Lower lobe of right lung (tissue), 2 donors: ENCODE data around the gene TOX2. TPM values are rescaled to one million over a fixed set of nuclear protein-coding genes. Genes with fewer than 3 reads are reported as not detected.

Experiments
- ATAC-seq, 2 donors: fragments of 200-7000 bp; cut with Tn5 transposase; one replicate each; pipeline ENCODE4 v1.9.1; 2020 to 2022; ENCODE audit warnings: mild to moderate bottlenecking in 2 of 2, moderate library complexity in 2 of 2
- DNase-seq: peaks from one replicate; pipeline ENCODE4 v3.0.0-alpha.2; 2020
- H3K27ac ChIP-seq: fragments of 200-600 bp; one replicate; pipeline ENCODE4 v1.8.0; 2022
- H3K27me3 ChIP-seq: fragments of 200-600 bp; one replicate; pipeline ENCODE4 v1.8.0; 2022; ENCODE audit warnings: low read depth
- H3K36me3 ChIP-seq: fragments of 200-600 bp; one replicate; pipeline ENCODE4 v1.8.0; 2022; ENCODE audit warnings: mild to moderate bottlenecking
- H3K4me1 ChIP-seq: fragments of 200-600 bp; one replicate; pipeline ENCODE4 v1.8.0; 2022
- H3K4me3 ChIP-seq: fragments of 200-600 bp; one replicate; pipeline ENCODE4 v1.8.0; 2022; ENCODE audit warnings: mild to moderate bottlenecking
- H3K9me3 ChIP-seq: fragments of 200-600 bp; one replicate; pipeline ENCODE4 v1.8.0; 2022
- CTCF ChIP-seq: fragments of 200-600 bp; IDR thresholded peaks from one replicate; pipeline ENCODE4 v1.8.0; 2022; ENCODE audit warnings: antibody characterized with exemption, mild to moderate bottlenecking
- intact Hi-C: fragments of 100-400 bp; cut with DNase I; formaldehyde crosslinking; loops from one replicate; pipeline ENCODE4 v1.11.0; 2022
- total RNA-seq: library from RNA; stranded (reverse); fragmentation: NEBNext Ultra II Directional; extraction: Animal tissue kit (Norgen Biotek cat#: 25700); gene quantifications from one replicate; pipeline ENCODE4 v1.2.1, GENCODE V29; 2021
- donor health status: DM: no; HTN: yes; CAD: no; lungs with severe emphysema.

TOX2 gene
- total RNA-seq, 1 donor from 2014 or later, result 16.3 TPM

GRCh38 chr20:44008806-44009678, 94.4 kb downstream of the TOX2 start:
- no peaks in the 10 kb centered on the region for H3K27me3 ChIP-seq
- H3K9me3 ChIP-seq, result no peaks in the 10 kb centered on the region
- TF ChIP-seq CTCF, result no peak
- ATAC-seq (no peak), DNase-seq (no peak)
- H3K4me1 ChIP-seq, result no peaks in the 10 kb centered on the region
- intact Hi-C loops, result no loop called here
- H3K4me3 ChIP-seq, result no peak overlapping the region
- H3K27ac ChIP-seq, result no peak overlapping the region
- peaks cover 5% of the 10 kb centered on the region for H3K36me3 ChIP-seq

GRCh38 chr20:44009679-44009992, 95.0 kb downstream of the TOX2 start:
- Histone ChIP-seq H3K9me3 (no peaks in the 10 kb centered on the region), H3K36me3 (peaks cover 5% of the 10 kb centered on the region), H3K27ac (no peak overlapping the region), H3K27me3 (no peaks in the 10 kb centered on the region), H3K4me3 (no peak overlapping the region), H3K4me1 (peaks cover 3% of the 10 kb centered on the region)
- no peak for TF ChIP-seq CTCF
- no peak for DNase-seq
- intact Hi-C loops, result no loop called here
- no peak for ATAC-seq

- H3K27me3 ChIP-seq, result no peaks in the 10 kb centered on the region
- peaks cover 3% of the 10 kb centered on the region for H3K4me1 ChIP-seq
- intact Hi-C loops, result no loop called here
- no peak overlapping the region for H3K27ac ChIP-seq
- TF ChIP-seq CTCF, result no peak
- ATAC-seq, result no peak
- H3K9me3 ChIP-seq, result no peaks in the 10 kb centered on the region
- no peak overlapping the region for H3K4me3 ChIP-seq
- H3K36me3 ChIP-seq, result peaks cover 5% of the 10 kb centered on the region
- DNase-seq, result no peak
Measured at GRCh38 chr20:44010162-44010704, 95.6 kb downstream of the TOX2 start.

GRCh38 chr20:44011251-44011940, 96.7 kb downstream of the TOX2 start:
- H3K9me3 ChIP-seq, result no peaks in the 10 kb centered on the region
- H3K36me3 ChIP-seq, result peaks cover 5% of the 10 kb centered on the region
- H3K27ac ChIP-seq, result no peak overlapping the region
- H3K4me1 ChIP-seq, result peaks cover 3% of the 10 kb centered on the region
- DNase-seq, result no peak
- intact Hi-C loops, result no loop called here
- no peak for ATAC-seq
- no peaks in the 10 kb centered on the region for H3K27me3 ChIP-seq
- H3K4me3 ChIP-seq, result no peak overlapping the region
- no peak for TF ChIP-seq CTCF

- ATAC-seq (no peak), DNase-seq (no peak)
- intact Hi-C loops, result no loop called here
- TF ChIP-seq CTCF, result no peak
- H3K9me3 ChIP-seq, result no peaks in the 10 kb centered on the region
- no peaks in the 10 kb centered on the region for H3K36me3 ChIP-seq
- no peak overlapping the region for H3K4me3 ChIP-seq
- H3K4me1 ChIP-seq, result peaks cover 4% of the 10 kb centered on the region
- H3K27ac ChIP-seq, result no peak overlapping the region
- H3K27me3 ChIP-seq, result no peaks in the 10 kb centered on the region
Measured at GRCh38 chr20:44012466-44013226, 98.0 kb downstream of the TOX2 start.
